Muscle of leg (tissue), 11 donors: ENCODE measurements around the gene ZNF500. TPM values are rescaled to one million over a fixed set of nuclear protein-coding genes. Genes with fewer than 3 reads are reported as not detected.

Experiments
- DNase-seq: peaks from one replicate; pipeline ENCODE4 v3.0.0; 2013
- H3K27ac ChIP-seq: one replicate; pipeline ENCODE4 v1.5.1; 2013; ENCODE audit warnings: mild to moderate bottlenecking, low read length, control low read depth
- H3K27me3 ChIP-seq: one replicate; pipeline ENCODE4 v1.6.1; 2013; ENCODE audit warnings: low read length; ENCODE audit not compliant: control insufficient read depth, insufficient read depth
- H3K36me3 ChIP-seq: one replicate; pipeline ENCODE4 v1.6.1; 2013; ENCODE audit warnings: low read length; ENCODE audit not compliant: control insufficient read depth, insufficient read depth
- H3K4me1 ChIP-seq: one replicate; pipeline ENCODE4 v1.6.1; 2013; ENCODE audit warnings: low read length; ENCODE audit not compliant: control insufficient read depth, insufficient read depth
- H3K4me3 ChIP-seq: one replicate; pipeline ENCODE4 v1.5.1; 2013; ENCODE audit warnings: low read length, control low read depth
- H3K9me3 ChIP-seq: replicated peaks from 2 replicates; pipeline ENCODE4 v1.6.1; 2013; ENCODE audit warnings: low read depth, low read length; ENCODE audit not compliant: control insufficient read depth
- WGBS: methylation state at CpG from one replicate; pipeline ENCODE4 v1.1.5; 2013; ENCODE audit warnings: missing lambda C conversion rate; ENCODE audit not compliant: insufficient coverage; 5-methylcytosine and 5-hydroxymethylcytosine counted together
- polyA plus RNA-seq, 8 donors: library from polyadenylated mRNA; unstranded; fragments of 120-200 nt; gene quantifications; one replicate each; pipeline versions ENCODE4 v1.2.1 to v1.2.3, GENCODE V29; 2013; ENCODE audit warnings: inconsistent platforms in 1 of 8, low replicate concordance in 1 of 8; ENCODE audit not compliant: insufficient read length in 8 of 8, insufficient read depth in 1 of 8
- total RNA-seq: library from RNA; stranded (reverse); fragments of 120-200 nt; gene quantifications from one replicate; pipeline ENCODE4 v1.2.4, GENCODE V29; 2013

ZNF500 gene
- total and polyA plus RNA-seq, 9 donors, result 9.0 to 12.9 (median 10.1) TPM

DNA sequence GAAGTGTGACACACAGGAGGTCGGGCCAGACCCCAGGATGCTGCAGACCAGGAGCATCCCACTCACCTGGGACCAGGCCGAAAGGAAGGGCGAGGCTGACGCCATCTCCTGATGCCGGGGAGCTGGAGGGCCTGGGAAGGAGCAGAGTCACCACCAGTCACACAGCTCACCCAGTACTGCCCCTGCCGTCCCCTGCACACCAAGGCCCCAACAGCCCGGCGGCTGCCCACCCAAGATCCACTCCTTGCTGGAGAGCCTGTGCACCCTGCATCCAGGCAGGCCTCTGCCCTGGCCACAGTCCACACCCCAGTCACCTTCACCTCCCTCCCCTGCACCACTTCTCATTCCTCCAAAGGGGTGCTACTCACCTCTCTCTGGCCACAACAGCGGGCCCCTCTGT is 4.8 kb downstream of the ZNF500 start:
- H3K9me3 ChIP-seq, result no peaks in the 10 kb centered on the region
- peaks cover 66% of the 10 kb centered on the region for H3K36me3 ChIP-seq
- H3K27me3 ChIP-seq, result no peaks in the 10 kb centered on the region
- no peak for DNase-seq
- H3K4me3 ChIP-seq, result no peak overlapping the region
- H3K27ac ChIP-seq, result no peak overlapping the region
- 98% methylated on average over 6 of the region's 9 CpGs for WGBS
- peaks cover 12% of the 10 kb centered on the region for H3K4me1 ChIP-seq

GRCh38 chr16:4760221-4760910 is 6.6 kb downstream of the ZNF500 start:
- 90% methylated on average over 23 of the region's 23 CpGs for WGBS
- no peaks in the 10 kb centered on the region for H3K27me3 ChIP-seq
- H3K4me1 ChIP-seq, result peaks cover 1% of the 10 kb centered on the region
- no peak overlapping the region for H3K27ac ChIP-seq
- H3K4me3 ChIP-seq, result no peak overlapping the region
- no peaks in the 10 kb centered on the region for H3K9me3 ChIP-seq
- no peak for DNase-seq
- peaks cover 79% of the 10 kb centered on the region for H3K36me3 ChIP-seq

- Histone ChIP-seq H3K4me1 (no peaks in the 10 kb centered on the region), H3K27me3 (no peaks in the 10 kb centered on the region), H3K9me3 (no peaks in the 10 kb centered on the region), H3K36me3 (peaks cover 85% of the 10 kb centered on the region), H3K4me3 (no peak overlapping the region), H3K27ac (no peak overlapping the region)
- DNase-seq, result no peak
- 95% methylated on average over 3 of the region's 6 CpGs for WGBS
These were observed 11.3 kb downstream of the ZNF500 start for GRCh38 chr16:4755687-4756086.

- Histone ChIP-seq H3K27me3 (no peaks in the 10 kb centered on the region), H3K4me1 (no peaks in the 10 kb centered on the region), H3K4me3 (no peak overlapping the region), H3K27ac (no peak overlapping the region), H3K9me3 (no peaks in the 10 kb centered on the region), H3K36me3 (peaks cover 80% of the 10 kb centered on the region)
- no peak for DNase-seq
- WGBS, result 100% methylated on average over 4 of the region's 4 CpGs
These were observed 12.1 kb downstream of the ZNF500 start for GRCh38 chr16:4754865-4755264.

DNA sequence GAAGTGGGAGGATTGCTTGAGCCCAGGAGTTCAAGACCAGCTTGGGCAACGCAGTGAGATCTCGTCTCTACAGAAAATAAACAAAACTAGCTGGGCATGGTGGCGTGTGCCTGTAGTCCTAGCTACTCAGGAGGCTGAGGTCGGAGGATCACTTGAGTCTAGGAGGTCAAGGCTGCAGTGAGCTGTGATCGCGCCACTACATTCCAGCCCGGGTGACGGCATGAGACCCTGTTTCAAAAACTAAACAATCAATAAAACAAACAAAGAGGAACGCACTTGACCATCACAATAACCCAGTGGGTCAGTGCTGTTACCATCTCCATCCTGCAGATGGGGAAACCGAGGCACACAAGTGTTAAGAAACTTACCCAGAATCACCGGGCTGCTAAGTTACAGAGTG is 13.7 kb downstream of the ZNF500 start:
- H3K36me3 ChIP-seq, result peaks cover 78% of the 10 kb centered on the region
- 88% methylated on average over 10 of the region's 11 CpGs for WGBS
- H3K9me3 ChIP-seq, result no peaks in the 10 kb centered on the region
- H3K4me3 ChIP-seq, result no peak overlapping the region
- H3K4me1 ChIP-seq, result no peaks in the 10 kb centered on the region
- DNase-seq, result no peak
- H3K27me3 ChIP-seq, result no peaks in the 10 kb centered on the region
- H3K27ac ChIP-seq, result no peak overlapping the region

GRCh38 chr16:4752351-4753100 is 14.4 kb downstream of the ZNF500 start:
- Histone ChIP-seq H3K27me3 (no peaks in the 10 kb centered on the region), H3K36me3 (peaks cover 77% of the 10 kb centered on the region), H3K27ac (no peak overlapping the region), H3K9me3 (no peaks in the 10 kb centered on the region), H3K4me1 (no peaks in the 10 kb centered on the region), H3K4me3 (no peak overlapping the region)
- 94% methylated on average over 44 of the region's 44 CpGs for WGBS
- DNase-seq, result no peak

GRCh38 chr16:4750896-4751295 is 16.1 kb downstream of the ZNF500 start:
- no peak for DNase-seq
- H3K4me3 ChIP-seq, result no peak overlapping the region
- H3K4me1 ChIP-seq, result peaks cover 10% of the 10 kb centered on the region
- no peaks in the 10 kb centered on the region for H3K9me3 ChIP-seq
- whole genome bisulfite sequencing, result 87% methylated on average over 8 of the region's 8 CpGs
- H3K36me3 ChIP-seq, result peaks cover 64% of the 10 kb centered on the region
- H3K27me3 ChIP-seq, result no peaks in the 10 kb centered on the region
- H3K27ac ChIP-seq, result no peak overlapping the region

DNA sequence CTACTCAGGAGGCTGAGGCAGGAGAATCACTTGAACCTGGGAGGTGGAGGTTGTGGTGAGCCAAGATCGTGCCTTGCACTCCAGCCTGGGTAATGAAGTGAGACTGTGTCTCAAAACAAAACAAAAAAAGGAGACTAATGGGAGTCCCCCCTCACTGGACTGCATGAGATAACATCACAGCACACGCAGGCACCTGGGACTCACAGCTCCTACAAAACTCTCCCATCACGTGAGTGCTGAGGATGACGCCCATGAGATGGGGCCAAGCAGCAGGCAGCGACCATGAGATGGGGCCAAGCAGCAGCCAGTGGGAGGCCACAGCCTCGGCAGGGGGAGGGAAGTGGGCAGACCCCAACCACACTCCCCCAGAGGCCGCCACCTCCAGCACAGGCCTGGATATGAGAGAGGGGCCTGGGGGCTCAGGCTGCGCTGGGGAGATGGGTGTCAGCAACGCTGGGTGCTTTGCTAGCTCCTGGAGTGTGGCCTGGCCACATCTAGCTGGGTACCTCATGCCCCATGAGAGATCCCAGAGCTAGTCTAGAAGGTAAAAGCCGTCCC is 17.2 kb downstream of the ZNF500 start:
- H3K36me3 ChIP-seq, result peaks cover 54% of the 10 kb centered on the region
- peaks cover 10% of the 10 kb centered on the region for H3K4me1 ChIP-seq
- H3K9me3 ChIP-seq, result no peaks in the 10 kb centered on the region
- 90% methylated on average over 3 of the region's 10 CpGs for WGBS
- no peak overlapping the region for H3K4me3 ChIP-seq
- no peak overlapping the region for H3K27ac ChIP-seq
- no peak for DNase-seq
- no peaks in the 10 kb centered on the region for H3K27me3 ChIP-seq

- no peak overlapping the region for H3K27ac ChIP-seq
- H3K9me3 ChIP-seq, result no peaks in the 10 kb centered on the region
- WGBS, result 76% methylated on average over 9 of the region's 16 CpGs
- peaks cover 10% of the 10 kb centered on the region for H3K4me1 ChIP-seq
- no peak for DNase-seq
- H3K27me3 ChIP-seq, result no peaks in the 10 kb centered on the region
- H3K4me3 ChIP-seq, result no peak overlapping the region
- peaks cover 47% of the 10 kb centered on the region for H3K36me3 ChIP-seq
These were observed 18.1 kb downstream of the ZNF500 start for GRCh38 chr16:4748682-4749411.
